ENCODE results near the gene DNAH6.
A peak's percentile ranks its signal among the peaks of the same experiment; 100 is the strongest.
"Not testable (repeated sequence)": the region's sequence is repeated elsewhere in the genome, so short reads cannot be mapped to it uniquely, and the experiment has no call there.

The DNAH6 gene

GRCh38 chr2:84838434-84839145, 322.3 kb downstream of the DNAH6 start:
- DNase-seq = no peak

- DNase-seq = no peak
These were observed 323.6 kb downstream of the DNAH6 start for GRCh38 chr2:84839851-84840250.

GRCh38 chr2:84840306-84840705, 324.0 kb downstream of the DNAH6 start:
- no peak for DNase-seq

GRCh38 chr2:84841577-84841976, 325.3 kb downstream of the DNAH6 start:
- no peak for DNase-seq

GRCh38 chr2:84844141-84844540, 327.8 kb downstream of the DNAH6 start:
- DNase-seq = no peak

GRCh38 chr2:84846041-84846663, 329.9 kb downstream of the DNAH6 start:
- no peak for DNase-seq

GRCh38 chr2:84846741-84847142, 330.4 kb downstream of the DNAH6 start:
- no peak for DNase-seq

GRCh38 chr2:84847326-84848050, 331.2 kb downstream of the DNAH6 start:
- no peak for DNase-seq

- DNase-seq = peak in 1 of 51 donors; percentile 53
These were observed 333.1 kb downstream of the DNAH6 start for GRCh38 chr2:84849271-84849952.

GRCh38 chr2:84850471-84850870, 334.2 kb downstream of the DNAH6 start:
- DNase-seq = no peak

- DNase-seq = no peak
These were observed 335.6 kb downstream of the DNAH6 start for GRCh38 chr2:84851876-84852275.

GRCh38 chr2:84854850-84855249, 338.6 kb downstream of the DNAH6 start:
- DNase-seq = no peak

- DNase-seq = no peak
These were observed 339.4 kb downstream of the DNAH6 start for GRCh38 chr2:84855731-84856130.

- DNase-seq = no peak
These were observed 340.5 kb downstream of the DNAH6 start for GRCh38 chr2:84856787-84857186.

- no peak for DNase-seq
These were observed 341.3 kb downstream of the DNAH6 start for GRCh38 chr2:84857566-84857965.

- no peak for DNase-seq
These were observed 341.8 kb downstream of the DNAH6 start for GRCh38 chr2:84858123-84858522.

GRCh38 chr2:84858937-84859336, 342.6 kb downstream of the DNAH6 start:
- no peak for DNase-seq

GRCh38 chr2:84861539-84861938, 345.2 kb downstream of the DNAH6 start:
- DNase-seq = no peak

- no peak for DNase-seq
These were observed 345.7 kb downstream of the DNAH6 start for GRCh38 chr2:84862006-84862405.

- no peak for DNase-seq
These were observed 349.0 kb downstream of the DNAH6 start for GRCh38 chr2:84865181-84865783.

- DNase-seq = no peak
These were observed 349.8 kb downstream of the DNAH6 start for GRCh38 chr2:84866122-84866521.

- DNase-seq = not testable (repeated sequence)
These were observed 352.0 kb downstream of the DNAH6 start for GRCh38 chr2:84868327-84868726.

Measured in hypothalamus (tissue), 51 donors.